DMS53 treated with DMSO at 0.1 percent for 48 hours (cell line): ENCODE results near the gene TFAP2D.

ENCODE experiments used
- DNase-seq: peaks from one replicate; lab custom pipeline; 2025; ENCODE audit not compliant: unreplicated experiment; lab: John Stamatoyannopoulos, UW

Gene TFAP2D

DNA sequence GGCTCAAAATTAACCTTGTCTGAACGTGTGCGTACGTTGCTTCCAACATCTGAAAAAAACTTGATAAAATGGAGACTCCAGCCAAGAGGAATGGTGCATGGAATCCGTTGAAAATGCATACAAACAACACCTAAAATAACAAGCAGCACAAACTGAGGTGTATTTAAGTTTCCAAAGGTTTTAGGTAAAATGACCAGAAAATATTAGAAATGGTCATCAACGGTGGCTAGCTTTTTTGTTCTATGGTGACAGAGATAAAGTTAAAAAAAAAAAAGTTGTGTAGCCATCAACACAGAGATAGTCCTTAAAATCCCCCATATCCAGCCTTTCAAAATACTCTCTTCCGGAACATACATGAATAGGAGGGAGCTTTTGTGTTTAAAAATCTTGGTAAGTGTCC lies 104.7 kb downstream of the TFAP2D start:
- DNase-seq: no peak

DNA sequence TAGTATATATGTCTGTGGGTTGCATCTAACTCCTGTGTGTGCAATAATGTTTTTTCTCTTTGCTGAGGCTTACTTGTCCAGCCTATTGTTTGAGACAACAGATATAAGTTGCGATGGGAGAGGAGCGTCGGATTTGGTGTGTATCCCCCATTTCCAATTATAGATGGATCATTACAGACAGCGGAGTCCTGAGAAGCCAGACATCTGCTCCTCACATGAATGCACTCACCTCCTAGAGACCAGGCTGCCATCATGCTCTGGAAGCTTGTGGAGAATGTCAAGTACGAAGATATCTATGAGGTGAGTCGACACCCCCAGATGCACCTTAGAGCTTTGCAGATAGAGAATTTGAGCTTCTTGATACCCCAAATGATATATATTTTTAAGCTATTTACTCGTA lies 105.3 kb downstream of the TFAP2D start, which contains the start of gene TFAP2B:
TFAP2B (plus strand) TSS at position 199 of the 400 bp plus-strand sequence; CDS start at position 220, 21 bp downstream.
- no peak for DNase-seq

DNA sequence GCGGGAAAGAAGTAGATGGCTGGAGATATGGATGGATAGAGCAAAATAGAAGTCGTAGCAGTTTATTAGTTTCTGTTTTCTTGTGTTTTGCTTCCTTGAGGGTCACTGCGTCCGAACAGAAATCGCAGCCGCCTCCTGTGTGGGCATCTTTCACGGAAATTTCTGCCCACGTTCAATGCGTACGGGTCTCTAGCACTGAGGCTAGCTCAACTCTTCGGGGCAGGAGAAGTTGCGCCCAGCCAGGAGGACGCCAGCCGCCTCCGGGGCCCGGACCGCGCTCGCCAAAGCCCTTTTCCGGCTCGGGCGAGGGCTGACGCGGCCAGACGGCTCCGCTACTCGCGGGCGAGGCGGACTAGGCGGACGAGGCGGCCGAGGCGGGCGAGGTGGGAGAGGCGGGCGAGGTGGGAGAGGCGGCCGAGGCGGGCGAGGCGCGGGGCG lies 106.2 kb downstream of the TFAP2D start:
- DNase-seq: no peak

DNA sequence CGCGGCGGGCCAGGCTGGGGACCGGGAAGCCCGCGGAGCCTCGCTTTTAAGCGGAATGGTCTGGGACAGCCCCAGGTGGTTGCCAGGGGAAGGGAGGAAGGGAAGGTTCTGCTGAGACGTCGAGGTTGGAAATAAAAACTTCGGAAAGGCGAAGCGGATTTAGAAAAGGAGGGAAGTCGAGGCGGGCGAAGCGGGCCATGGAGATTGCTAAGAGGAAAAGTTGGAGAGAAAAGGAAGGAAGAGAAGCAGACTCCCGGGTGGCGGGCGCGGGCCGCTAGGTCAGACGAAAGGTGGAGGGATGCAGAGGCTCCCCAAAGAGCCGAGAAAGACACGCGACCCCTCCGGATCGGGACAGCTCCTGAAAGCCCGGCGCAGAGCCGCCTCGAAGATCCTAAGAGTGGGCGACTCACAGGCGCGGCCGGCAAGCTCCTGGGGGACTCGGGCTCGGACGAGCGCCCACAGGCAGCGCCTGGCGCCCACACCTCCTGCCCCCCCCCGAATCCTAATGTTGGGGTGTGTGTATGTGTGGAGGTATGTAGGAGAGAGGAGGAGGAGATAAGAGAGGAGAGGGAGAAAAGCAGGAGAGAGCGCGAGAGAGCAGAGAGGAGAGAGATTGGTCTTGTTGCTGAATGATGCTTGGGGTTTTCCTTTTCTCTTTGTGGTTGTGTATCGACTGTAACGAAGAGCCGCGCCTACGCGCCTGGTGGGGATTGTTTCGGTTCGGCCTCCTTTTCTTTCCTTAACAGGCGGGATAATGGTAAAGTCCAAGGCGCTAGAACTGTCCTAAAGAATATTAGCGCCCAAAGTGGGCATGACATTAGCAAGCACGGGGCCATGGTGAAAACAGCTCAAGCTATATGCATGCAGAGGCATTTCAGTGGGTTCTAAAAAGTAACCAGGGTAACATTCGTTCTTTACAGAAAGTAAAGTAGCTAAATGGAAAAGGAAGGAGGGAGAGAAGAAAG lies 106.9 kb downstream of the TFAP2D start:
- peak; percentile 41 for DNase-seq

DNA sequence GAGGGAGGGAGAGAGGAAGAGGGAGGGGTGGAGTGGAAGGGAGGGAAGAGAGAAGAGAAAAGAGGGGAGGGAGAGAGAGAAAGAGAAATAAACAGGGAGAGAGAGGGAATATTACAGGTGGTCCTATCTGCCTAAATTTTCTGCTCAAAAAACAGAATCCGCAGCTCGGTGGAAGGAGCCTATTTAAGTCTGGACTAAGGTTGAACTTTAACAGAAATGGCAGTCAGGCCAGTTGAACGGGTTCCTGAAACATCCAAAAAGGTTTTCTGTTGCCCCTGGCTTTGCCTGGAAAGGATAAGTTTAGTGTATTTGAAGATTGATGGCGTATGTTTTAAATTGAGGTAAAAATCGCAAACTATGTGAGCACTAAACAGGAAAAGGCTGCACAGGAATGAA lies 107.5 kb downstream of the TFAP2D start:
- DNase-seq: peak; percentile 17

DNA sequence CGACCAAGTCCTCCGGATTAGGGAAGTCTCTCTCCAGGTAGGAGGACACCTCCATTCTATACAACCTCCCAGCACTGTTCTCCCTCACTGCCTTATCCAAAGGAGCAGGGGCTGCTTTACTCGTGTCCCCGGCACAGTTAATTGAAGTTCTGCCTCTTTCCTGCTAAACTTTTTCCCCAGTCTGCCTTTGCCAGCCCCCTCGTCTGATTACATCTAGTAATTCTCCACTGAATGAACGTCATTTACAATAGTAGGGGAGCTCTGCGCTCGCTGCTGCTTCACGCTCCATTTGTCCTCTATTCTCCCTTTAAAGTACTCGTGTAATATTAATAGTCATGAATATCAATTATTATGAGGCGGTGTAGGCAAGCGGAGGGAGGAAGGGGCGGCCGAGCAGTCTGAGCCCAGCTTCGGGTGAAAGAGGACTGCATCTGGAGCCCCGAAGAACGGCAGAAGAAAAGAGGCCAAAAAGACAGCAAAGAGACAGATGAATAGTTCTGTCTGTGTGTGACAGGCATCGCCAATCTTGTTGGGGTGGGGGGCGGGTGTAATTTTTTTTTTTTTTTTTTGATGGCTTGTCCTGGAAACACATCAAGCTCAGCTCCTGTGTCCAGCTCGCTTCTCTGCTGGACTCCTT lies 108.2 kb downstream of the TFAP2D start:
- DNase-seq: peak; percentile 16

DNA sequence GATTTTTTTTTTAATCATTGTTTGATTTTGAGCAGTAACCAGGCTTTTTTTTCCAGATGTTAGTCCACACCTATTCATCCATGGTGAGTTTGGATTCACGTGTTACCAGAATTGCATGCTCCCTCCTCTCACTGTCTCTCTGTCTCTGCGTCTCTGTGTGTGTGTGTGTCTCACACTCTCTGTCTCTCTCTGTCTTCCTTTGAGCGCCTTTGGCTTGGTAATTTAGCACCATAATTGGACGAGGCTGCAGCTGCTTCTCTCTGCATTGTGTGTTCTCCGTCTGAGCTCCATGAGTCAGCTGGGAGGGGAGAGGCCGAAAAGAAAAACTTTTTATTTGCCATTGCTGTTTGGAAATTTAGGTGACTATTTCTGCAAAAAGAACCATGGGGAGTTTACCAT lies 108.8 kb downstream of the TFAP2D start:
- no peak for DNase-seq
